NCI-H2081 (cell line): ENCODE results near the gene SEL1L.
A peak's percentile ranks its signal among the peaks of the same experiment; 100 is the strongest.
"Not testable (repeated sequence)": the region's sequence is repeated elsewhere in the genome, so short reads cannot be mapped to it uniquely, and the experiment has no call there.

ENCODE experiments used
- DNase-seq, 2 experiments: peaks; one replicate each; lab custom pipeline; 2025; lab: John Stamatoyannopoulos, UW

Gene SEL1L

DNA sequence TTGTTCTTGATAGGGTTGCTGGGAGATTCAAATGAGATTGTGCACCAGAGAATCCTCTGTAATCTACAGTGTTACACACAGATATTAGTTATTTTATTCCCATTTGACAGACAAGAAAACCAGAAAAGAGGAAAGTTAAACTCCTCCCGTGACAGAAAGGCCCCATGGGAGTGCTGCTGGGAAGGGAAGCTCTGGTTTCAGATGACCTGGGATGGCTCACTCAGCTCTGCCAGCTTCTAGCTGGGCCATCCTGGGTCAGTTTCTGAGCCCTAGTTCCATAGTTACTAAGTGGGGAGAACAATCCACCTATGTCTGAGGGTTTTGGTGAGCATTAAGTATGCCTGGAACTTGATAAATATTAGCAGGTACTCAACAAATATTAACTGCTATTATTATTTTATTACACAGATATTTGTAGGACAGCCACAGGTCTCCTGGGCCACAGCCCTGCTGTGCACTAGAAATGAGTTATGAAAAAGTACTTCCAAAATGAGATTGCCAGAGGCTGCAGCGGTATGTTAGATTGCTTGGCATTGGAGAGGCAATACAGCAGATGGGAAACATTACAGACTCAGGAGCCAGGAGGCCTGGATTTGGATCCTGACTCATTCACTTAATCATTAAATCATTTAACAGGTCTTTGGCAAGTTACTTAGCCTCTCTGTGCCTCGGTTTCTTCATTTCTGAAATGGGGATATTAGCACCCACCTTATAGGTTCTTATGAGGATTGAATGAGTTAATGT is 86.5 kb downstream of the SEL1L start:
- no peak for DNase-seq

- no peak for DNase-seq
These were observed 87.2 kb downstream of the SEL1L start for GRCh38 chr14:81446279-81447007.

DNA sequence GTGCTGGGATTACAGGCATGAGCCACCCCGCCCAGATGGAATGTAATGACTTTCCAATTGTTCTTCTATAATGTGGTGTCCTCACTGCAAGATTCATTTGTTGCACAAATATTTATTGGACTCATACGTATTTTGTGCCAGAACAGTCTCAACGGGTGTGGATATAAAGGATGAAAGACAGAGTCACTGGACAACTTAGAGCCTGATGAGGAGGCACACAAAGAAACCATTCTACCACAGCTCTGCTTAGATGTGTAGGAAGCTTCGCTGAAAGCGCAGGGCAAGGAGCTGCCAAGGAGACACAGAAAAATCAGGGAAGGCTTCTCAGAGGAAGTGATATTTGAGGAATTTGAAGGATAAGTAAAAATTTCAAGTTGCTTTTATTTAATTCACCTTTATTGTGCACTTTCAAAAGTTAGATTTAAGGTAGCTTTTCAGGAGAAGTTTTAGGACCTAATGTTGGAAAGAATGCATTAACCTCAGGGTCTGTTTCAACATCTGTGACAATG is 92.0 kb downstream of the SEL1L start:
- DNase-seq: no peak

DNA sequence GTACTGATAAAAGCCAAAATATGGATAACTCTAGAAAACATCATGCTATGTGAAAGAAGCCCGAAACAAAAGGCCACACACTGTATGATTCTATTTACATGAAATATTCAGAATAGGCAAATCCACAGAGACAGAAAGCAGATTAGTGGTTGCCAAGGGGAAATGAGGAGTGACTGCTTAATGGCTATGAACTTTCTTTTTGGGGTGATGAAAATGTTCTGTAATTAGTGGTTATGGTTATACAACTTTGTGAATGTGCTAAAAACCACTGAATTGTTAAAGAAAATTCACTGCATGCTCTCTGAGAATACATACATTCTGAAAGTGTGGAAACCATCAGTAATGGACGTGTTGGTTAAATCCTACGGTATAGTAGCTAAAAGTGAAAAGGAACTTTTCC is 93.6 kb downstream of the SEL1L start:
- DNase-seq: no peak

DNA sequence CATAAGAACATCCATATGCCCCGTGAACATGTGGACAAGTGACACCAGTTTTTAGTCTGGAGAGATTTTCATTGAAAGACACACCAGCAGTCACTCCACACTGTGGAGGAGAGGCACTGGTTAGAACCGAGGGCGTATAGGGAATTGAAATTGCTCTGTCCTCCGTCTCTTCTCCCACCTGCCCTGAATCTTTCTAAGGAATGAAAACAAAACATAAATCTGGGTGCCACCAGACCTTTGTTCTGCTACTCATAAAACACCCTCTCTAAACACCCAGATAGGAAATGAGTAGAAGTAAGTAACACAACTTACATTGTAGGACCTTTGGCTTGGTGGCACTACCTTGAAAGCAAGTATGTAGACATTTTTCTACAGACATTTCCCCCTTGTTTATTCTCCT is 96.4 kb downstream of the SEL1L start:
- no peak for DNase-seq

DNA sequence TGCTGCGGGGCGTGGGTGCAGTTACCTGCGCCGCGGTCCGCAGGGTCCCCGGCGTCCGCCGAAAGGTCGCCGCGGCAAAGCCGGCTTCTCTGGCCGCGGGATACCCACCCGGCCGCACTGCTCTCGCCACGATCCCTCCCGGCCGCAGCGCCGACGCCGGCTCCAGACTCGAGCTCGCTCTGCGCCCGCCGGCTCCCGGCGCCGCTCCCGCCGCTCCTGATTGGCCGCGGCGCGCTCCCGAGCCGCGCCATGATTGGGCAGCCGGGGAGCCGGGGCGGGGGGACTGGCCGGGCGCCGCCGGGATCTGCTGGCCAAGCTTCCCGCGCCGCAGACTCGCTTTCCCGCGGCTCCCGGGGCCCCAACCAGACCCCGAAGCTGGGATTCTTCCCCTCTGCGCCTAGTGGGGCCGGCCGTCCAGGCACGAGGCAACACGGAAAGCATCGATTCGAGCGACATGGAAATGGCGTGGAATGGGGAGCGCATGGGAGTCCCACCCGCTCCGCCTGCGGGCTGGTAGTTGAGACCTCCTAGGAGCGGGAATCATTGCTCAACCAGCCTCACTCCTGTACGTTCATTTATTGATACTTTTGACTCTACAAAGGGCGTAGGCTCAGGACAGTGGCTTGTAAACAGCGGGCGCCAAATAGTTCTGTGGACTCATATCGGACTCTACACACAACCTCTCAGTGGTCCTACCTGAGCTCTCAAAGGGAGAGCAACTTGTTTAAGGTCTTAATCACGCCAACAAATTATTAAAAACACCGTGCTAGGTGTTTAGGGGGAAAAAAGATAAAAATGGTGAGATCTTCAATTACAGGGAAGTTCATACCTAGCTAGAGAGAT is 97.1 kb downstream of the SEL1L start:
- peak; percentile 84 to 89 for DNase-seq

GRCh38 chr14:81435391-81436295 is 98.0 kb downstream of the SEL1L start:
- DNase-seq: peak; percentile 41 to 56

DNA sequence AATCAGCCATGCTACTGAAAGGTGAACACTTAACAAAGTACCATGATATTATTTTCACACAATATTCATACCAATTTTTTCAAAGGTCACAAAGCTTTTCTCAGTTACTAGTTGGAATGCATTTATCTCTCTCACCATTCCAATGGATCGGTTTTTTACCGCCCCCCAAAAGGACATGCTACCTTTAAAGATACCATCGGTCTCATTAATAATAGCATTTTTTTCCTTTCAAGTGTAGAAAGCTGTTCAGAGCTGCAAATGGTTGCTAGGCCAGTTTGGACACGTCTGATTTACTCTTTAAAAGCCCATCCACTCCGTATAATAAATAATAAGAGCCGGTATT is 98.6 kb downstream of the SEL1L start:
- no peak for DNase-seq

- no peak for DNase-seq
These were observed 99.4 kb downstream of the SEL1L start for GRCh38 chr14:81434230-81434629.

- no peak for DNase-seq
These were observed 100.3 kb downstream of the SEL1L start for GRCh38 chr14:81433378-81433777.

DNA sequence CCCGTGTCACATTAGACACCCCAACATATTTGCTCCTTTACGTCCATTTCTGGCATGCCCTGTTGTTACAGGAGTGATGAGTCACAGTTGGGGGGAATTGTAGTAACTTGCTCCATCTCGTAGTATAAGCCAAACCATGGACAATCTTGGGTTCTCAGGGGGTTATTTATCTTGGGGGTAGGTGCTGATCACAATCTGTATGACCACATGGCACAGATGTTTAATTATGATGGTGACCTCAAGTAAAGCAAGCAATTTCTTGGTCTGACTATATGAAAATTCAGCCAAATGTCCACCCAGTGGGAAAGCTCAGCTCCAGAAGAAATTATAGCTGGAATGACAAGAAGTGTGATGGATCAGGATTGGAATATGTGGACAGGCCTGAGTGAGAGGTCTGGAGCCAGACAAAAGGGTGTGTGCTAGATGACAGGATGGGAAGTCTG is 101.4 kb downstream of the SEL1L start:
- DNase-seq: no peak

DNA sequence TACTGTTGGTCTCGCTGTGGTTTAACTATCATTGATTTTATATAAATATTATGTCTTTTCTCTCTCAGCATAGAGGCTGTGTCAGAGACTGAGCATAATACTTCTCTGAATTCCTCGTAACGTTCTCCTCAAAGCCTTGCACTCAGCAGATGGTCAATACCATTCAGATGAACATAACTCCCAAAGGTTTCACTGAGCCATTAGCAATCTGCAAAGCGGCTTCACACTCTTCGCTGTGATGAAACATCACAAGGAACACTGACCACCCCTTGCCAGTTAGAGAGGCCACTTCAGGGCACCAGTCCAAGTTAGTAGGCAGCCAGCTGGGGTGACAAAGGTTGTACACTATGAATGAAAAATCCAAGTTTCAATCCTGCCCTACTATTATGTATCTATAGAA is 103.4 kb downstream of the SEL1L start:
- DNase-seq: no peak

GRCh38 chr14:81429749-81430148 is 103.9 kb downstream of the SEL1L start:
- DNase-seq: not testable (repeated sequence)

DNA sequence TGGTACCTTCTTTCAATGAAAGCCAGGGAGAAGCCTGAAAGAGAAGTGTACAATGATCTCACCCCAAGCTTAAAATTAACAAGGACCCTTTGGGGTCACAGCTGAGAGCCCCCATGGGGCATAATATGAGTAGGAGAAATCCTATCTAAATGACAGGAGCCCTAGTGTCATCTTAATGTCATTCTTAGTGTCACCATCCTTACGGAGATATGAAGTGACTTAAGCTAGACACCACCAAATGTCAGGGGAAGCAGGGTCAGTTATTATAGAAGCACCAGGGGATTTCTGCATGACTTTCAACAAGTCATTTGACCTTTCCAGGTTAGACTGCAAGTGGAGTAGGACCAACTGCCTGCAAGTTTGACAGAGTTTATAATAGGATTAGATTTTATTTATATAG is 104.6 kb downstream of the SEL1L start:
- no peak for DNase-seq

- DNase-seq: peak in 1 of 2 experiments; percentile 17
These were observed 106.2 kb downstream of the SEL1L start for GRCh38 chr14:81427348-81428058.

GRCh38 chr14:81423504-81423903 is 110.1 kb downstream of the SEL1L start:
- DNase-seq: no peak
